C4-2B (cell line): ENCODE data around the gene PTPRR.

Source experiments
- ZFX ChIP-seq: fragments of 450-650 bp; IDR thresholded peaks from 2 replicates; pipeline ENCODE4 v1.6.1; 2017
- TF ChIP-seq, protein P1 (sequence below): fragments of 450-650 bp; conservative IDR thresholded peaks from 2 replicates; pipeline ENCODE4 v1.5.1; 2017; ENCODE audit warnings: mild to moderate bottlenecking

DNA sequence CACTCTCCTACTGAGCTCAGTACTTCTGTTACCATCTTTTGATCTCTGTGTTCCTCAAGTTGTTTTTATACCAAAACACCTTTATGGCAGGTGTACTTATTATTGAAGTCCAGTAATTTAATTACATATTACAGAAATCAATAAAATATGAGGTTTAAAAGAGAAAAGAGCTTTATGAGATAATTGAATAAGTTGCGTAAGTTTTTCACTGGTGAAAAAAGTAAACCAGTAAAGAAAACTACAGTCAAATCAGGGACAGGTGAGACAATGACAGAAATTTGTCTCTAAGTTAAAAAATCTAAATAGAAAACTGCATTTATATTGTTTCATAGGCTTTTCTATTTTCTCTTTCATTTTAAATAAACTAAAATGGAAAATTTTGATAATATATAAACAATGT lies 254.2 kb downstream of the PTPRR start:
- TF ChIP-seq, protein P1, sequence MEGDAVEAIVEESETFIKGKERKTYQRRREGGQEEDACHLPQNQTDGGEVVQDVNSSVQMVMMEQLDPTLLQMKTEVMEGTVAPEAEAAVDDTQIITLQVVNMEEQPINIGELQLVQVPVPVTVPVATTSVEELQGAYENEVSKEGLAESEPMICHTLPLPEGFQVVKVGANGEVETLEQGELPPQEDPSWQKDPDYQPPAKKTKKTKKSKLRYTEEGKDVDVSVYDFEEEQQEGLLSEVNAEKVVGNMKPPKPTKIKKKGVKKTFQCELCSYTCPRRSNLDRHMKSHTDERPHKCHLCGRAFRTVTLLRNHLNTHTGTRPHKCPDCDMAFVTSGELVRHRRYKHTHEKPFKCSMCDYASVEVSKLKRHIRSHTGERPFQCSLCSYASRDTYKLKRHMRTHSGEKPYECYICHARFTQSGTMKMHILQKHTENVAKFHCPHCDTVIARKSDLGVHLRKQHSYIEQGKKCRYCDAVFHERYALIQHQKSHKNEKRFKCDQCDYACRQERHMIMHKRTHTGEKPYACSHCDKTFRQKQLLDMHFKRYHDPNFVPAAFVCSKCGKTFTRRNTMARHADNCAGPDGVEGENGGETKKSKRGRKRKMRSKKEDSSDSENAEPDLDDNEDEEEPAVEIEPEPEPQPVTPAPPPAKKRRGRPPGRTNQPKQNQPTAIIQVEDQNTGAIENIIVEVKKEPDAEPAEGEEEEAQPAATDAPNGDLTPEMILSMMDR: no peak
- TF ChIP-seq ZFX: no peak
